A673 (cell line): ENCODE data around the gene ZNF527. TPM values are rescaled to one million over a fixed set of nuclear protein-coding genes. Genes with fewer than 3 reads are reported as not detected.
"Not testable (repeated sequence)": the region's sequence is repeated elsewhere in the genome, so short reads cannot be mapped to it uniquely, and the experiment has no call there.

Source experiments
- BruUV-seq: library from RNA; stranded (reverse); fragments of 400-500 nt; replicated peaks from 2 replicates; lab custom pipeline; 2021; lab: Mats Ljungman, UMichigan
- CTCF ChIA-PET: fragments of 300-600 bp; sonication (Branson Sonifier 250); formaldehyde crosslinking; loops from one replicate; lab custom pipeline; 2022; ENCODE audit warnings: antibody characterized with exemption; lab: Charles Lee
- POLR2A ChIA-PET: fragments of 300-600 bp; sonication (Branson Sonifier 250); formaldehyde crosslinking; loops from one replicate; lab custom pipeline; 2022; ENCODE audit warnings: antibody characterized with exemption; ENCODE audit not compliant: low non-redundant PET; lab: Charles Lee
- DNase-seq: peaks from one replicate; pipeline ENCODE4 v3.0.0-alpha.2; 2015; ENCODE audit warnings: low spot score
- H3K27ac ChIP-seq: fragments of 200-600 bp; sonication (generic); 2 replicates; pipeline ENCODE4 v1.5.1; 2016; ENCODE audit warnings: mixed run types, low read depth, mild to moderate bottlenecking, mixed read lengths, antibody characterized with exemption, low read length; ENCODE audit not compliant: poor library complexity, severe bottlenecking
- H3K27me3 ChIP-seq: fragments of 200-600 bp; sonication (generic); replicated peaks from 2 replicates; pipeline ENCODE4 v1.6.1; 2017; ENCODE audit warnings: mixed run types, low read depth, mild to moderate bottlenecking, mixed read lengths, antibody characterized with exemption, low read length; ENCODE audit not compliant: insufficient read depth, poor library complexity
- H3K36me3 ChIP-seq: fragments of 200-600 bp; sonication (generic); 2 replicates; pipeline ENCODE4 v1.6.1; 2016; ENCODE audit warnings: mixed run types, mild to moderate bottlenecking, mixed read lengths, antibody characterized with exemption, low read length; ENCODE audit not compliant: insufficient read depth, poor library complexity, severe bottlenecking
- H3K4me1 ChIP-seq: fragments of 200-600 bp; sonication (generic); 2 replicates; pipeline ENCODE4 v1.6.1; 2017; ENCODE audit warnings: mixed run types, mild to moderate bottlenecking, mixed read lengths, antibody characterized with exemption, low read length; ENCODE audit not compliant: insufficient read depth, poor library complexity, severe bottlenecking
- H3K4me3 ChIP-seq: fragments of 200-600 bp; sonication (generic); 2 replicates; pipeline ENCODE4 v1.5.1; 2016; ENCODE audit warnings: low read depth, mixed run types, mild to moderate bottlenecking, mixed read lengths, low read length; ENCODE audit not compliant: poor library complexity, severe bottlenecking
- H3K9me3 ChIP-seq: fragments of 200-600 bp; sonication (generic); 2 replicates; pipeline ENCODE4 v1.6.1; 2016; ENCODE audit warnings: mixed run types, low read depth, mild to moderate bottlenecking, mixed read lengths, antibody characterized with exemption, low read length; ENCODE audit not compliant: poor library complexity, severe bottlenecking
- CTCF ChIP-seq: fragments of 300-800, 200-600 bp; sonication (generic); conservative IDR thresholded peaks from 2 replicates; pipeline ENCODE4 v1.5.1; 2017; ENCODE audit warnings: low read depth, mild to moderate bottlenecking, antibody characterized with exemption, low read length, moderate library complexity, mixed read lengths
- EZH2 ChIP-seq: fragments of 200-600 bp; sonication (generic); IDR thresholded peaks from 2 replicates; pipeline ENCODE4 v1.6.1; 2017; ENCODE audit warnings: borderline replicate concordance, low read depth, mild to moderate bottlenecking, mixed read lengths, antibody characterized with exemption, low read length; ENCODE audit not compliant: poor library complexity, severe bottlenecking
- intact Hi-C: fragments of 100-400 bp; cut with micrococcal nuclease; formaldehyde crosslinking; loops from one replicate; pipeline ENCODE4 v1.10.0; 2022; ENCODE audit not compliant: unreplicated experiment
- total RNA-seq: library from RNA; stranded (reverse); gene quantifications from 2 replicates; pipeline ENCODE4 v1.2.3, GENCODE V29; 2021

The ZNF527 gene
- total RNA-seq, 1 experiment from 2014 or later, result 5.8 TPM

- BruUV-seq, result no TSS peak
- ChIA-PET POLR2A (no interaction called here), CTCF (no interaction called here)
- intact Hi-C loops, result no loop called here
- no peaks in the 10 kb centered on the region for H3K4me1 ChIP-seq
- TF ChIP-seq EZH2 (no peak), CTCF (no peak)
- no peak for DNase-seq
- H3K9me3 ChIP-seq, result peaks cover 74% of the 10 kb centered on the region
- no peak overlapping the region for H3K27ac ChIP-seq
- H3K4me3 ChIP-seq, result no peak overlapping the region
- H3K36me3 ChIP-seq, result peaks cover 30% of the 10 kb centered on the region
- no peaks in the 10 kb centered on the region for H3K27me3 ChIP-seq
Measured at GRCh38 chr19:37389234-37389633, 18.3 kb downstream of the ZNF527 start.

GRCh38 chr19:37391399-37391798, 20.5 kb downstream of the ZNF527 start:
- peaks cover 65% of the 10 kb centered on the region for H3K9me3 ChIP-seq
- POLR2A ChIA-PET, BruUV-seq, intact Hi-C loops, H3K4me1 ChIP-seq, H3K27ac ChIP-seq, CTCF ChIA-PET, H3K27me3 ChIP-seq, H3K4me3 ChIP-seq, DNase-seq: not testable (repeated sequence)
- peaks cover 14% of the 10 kb centered on the region for H3K36me3 ChIP-seq

GRCh38 chr19:37401078-37401477, 30.2 kb downstream of the ZNF527 start:
- intact Hi-C loops, result no loop called here
- CTCF ChIA-PET, result no interaction called here
- H3K4me3 ChIP-seq, result no peak overlapping the region
- no peak overlapping the region for H3K27ac ChIP-seq
- POLR2A ChIA-PET, result no interaction called here
- H3K9me3 ChIP-seq, result peaks cover 46% of the 10 kb centered on the region
- no peaks in the 10 kb centered on the region for H3K4me1 ChIP-seq
- no TSS peak for BruUV-seq
- no peaks in the 10 kb centered on the region for H3K27me3 ChIP-seq
- no peaks in the 10 kb centered on the region for H3K36me3 ChIP-seq
- no peak for TF ChIP-seq CTCF
- TF ChIP-seq EZH2, result no peak
- no peak for DNase-seq

GRCh38 chr19:37403403-37403802, 32.5 kb downstream of the ZNF527 start:
- Histone ChIP-seq H3K4me3 (no peak overlapping the region), H3K4me1 (no peaks in the 10 kb centered on the region), H3K36me3 (no peaks in the 10 kb centered on the region), H3K9me3 (peaks cover 49% of the 10 kb centered on the region), H3K27ac (no peak overlapping the region), H3K27me3 (no peaks in the 10 kb centered on the region)
- ChIA-PET CTCF (no interaction called here), POLR2A (no interaction called here)
- intact Hi-C loops, result no loop called here
- BruUV-seq, result no TSS peak
- no peak for TF ChIP-seq CTCF
- no peak for TF ChIP-seq EZH2
- no peak for DNase-seq

- POLR2A ChIA-PET, CTCF ChIA-PET, H3K4me3 ChIP-seq, H3K27me3 ChIP-seq, H3K4me1 ChIP-seq, intact Hi-C loops, DNase-seq, H3K36me3 ChIP-seq, H3K27ac ChIP-seq, BruUV-seq: not testable (repeated sequence)
- H3K9me3 ChIP-seq, result peaks cover 62% of the 10 kb centered on the region
Measured at GRCh38 chr19:37406140-37406846, 35.4 kb downstream of the ZNF527 start.
